ENCODE results near the gene FKBP5.
"Not testable (repeated sequence)": the region's sequence is repeated elsewhere in the genome, so short reads cannot be mapped to it uniquely, and the experiment has no call there.

The FKBP5 gene

GRCh38 chr6:35539223-35539622, 149.5 kb downstream of the FKBP5 start:
- no peak for DNase-seq (ENCODE audit: low spot score)

GRCh38 chr6:35535847-35536246, 152.9 kb downstream of the FKBP5 start:
- not testable (repeated sequence) for DNase-seq (ENCODE audit: low spot score)

- peak; percentile 89 for DNase-seq (ENCODE audit: low spot score)
These were observed 154.1 kb downstream of the FKBP5 start for GRCh38 chr6:35534407-35535170.

- DNase-seq (ENCODE audit: low spot score) = no peak
These were observed 154.7 kb downstream of the FKBP5 start for GRCh38 chr6:35533981-35534380.

GRCh38 chr6:35532126-35532525, 156.6 kb downstream of the FKBP5 start:
- DNase-seq (ENCODE audit: low spot score) = no peak

- no peak for DNase-seq (ENCODE audit: low spot score)
These were observed 164.2 kb downstream of the FKBP5 start for GRCh38 chr6:35524380-35525020.

Data from D341Med (cell line).